ENCODE data around the gene MORN3. TPM values are rescaled to one million over a fixed set of nuclear protein-coding genes. Genes with fewer than 3 reads are reported as not detected.

Gene MORN3
- total RNA-seq, 1 donor from 2014 or later: 1.2 TPM

- no peaks in the 10 kb centered on the region for H3K9me3 Mint-ChIP-seq (ENCODE audit: unreplicated experiment)
- peaks cover 2% of the 10 kb centered on the region for H3K4me1 Mint-ChIP-seq (ENCODE audit: low read depth, unreplicated experiment)
- no peak for TF ChIP-seq CTCF (IDR thresholded peaks at IDR 0.05; ENCODE audit: partially characterized antibody, unreplicated experiment)
- H3K36me3 Mint-ChIP-seq (ENCODE audit: unreplicated experiment): no peaks in the 10 kb centered on the region
- H3K27me3 Mint-ChIP-seq (ENCODE audit: unreplicated experiment): peaks cover 2% of the 10 kb centered on the region
- H3K4me3 Mint-ChIP-seq (ENCODE audit: unreplicated experiment): no peak overlapping the region
- H3K27ac Mint-ChIP-seq (ENCODE audit: unreplicated experiment): no peak overlapping the region
- no peak for DNase-seq
These were observed 59.0 kb downstream of the MORN3 start for GRCh38 chr12:121610239-121611149.

GRCh38 chr12:121608301-121608700, 61.2 kb downstream of the MORN3 start:
- Mint-ChIP-seq H3K4me3 (ENCODE audit: unreplicated experiment) (no peak overlapping the region), H3K9me3 (ENCODE audit: unreplicated experiment) (no peaks in the 10 kb centered on the region)

DNA sequence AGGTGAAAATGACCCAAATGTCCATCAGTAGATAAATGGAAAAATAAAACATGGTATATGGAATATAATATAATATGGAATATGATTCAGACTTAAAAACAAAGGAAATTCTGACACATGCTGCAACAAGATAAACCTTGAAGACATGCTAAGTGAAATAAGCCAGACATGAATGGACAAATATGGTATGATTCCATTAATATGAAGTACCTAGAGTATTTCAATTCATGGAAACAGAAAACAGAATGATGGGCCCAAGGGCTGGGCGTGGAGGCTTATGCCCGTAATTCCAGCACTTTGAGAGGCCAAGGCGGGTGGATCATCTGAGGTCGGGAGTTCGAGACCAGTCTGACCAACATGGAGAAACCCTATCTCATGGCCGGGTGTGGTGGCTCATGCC, 65.9 kb downstream of the MORN3 start:
- Mint-ChIP-seq H3K27me3 (ENCODE audit: unreplicated experiment) (peaks cover 1% of the 10 kb centered on the region), H3K9me3 (ENCODE audit: unreplicated experiment) (no peaks in the 10 kb centered on the region), H3K4me3 (ENCODE audit: unreplicated experiment) (no peak overlapping the region), H3K36me3 (ENCODE audit: unreplicated experiment) (no peaks in the 10 kb centered on the region), H3K27ac (ENCODE audit: unreplicated experiment) (no peak overlapping the region), H3K4me1 (ENCODE audit: low read depth, unreplicated experiment) (peaks cover 3% of the 10 kb centered on the region)
- TF ChIP-seq CTCF (IDR thresholded peaks at IDR 0.05; ENCODE audit: partially characterized antibody, unreplicated experiment): no peak
- no peak for DNase-seq

More at GRCh38 chr12:121608301-121608700, 61.2 kb downstream of the MORN3 start:
- TF ChIP-seq CTCF (IDR thresholded peaks at IDR 0.05; ENCODE audit: partially characterized antibody, unreplicated experiment): no peak
- peaks cover 2% of the 10 kb centered on the region for H3K4me1 Mint-ChIP-seq (ENCODE audit: low read depth, unreplicated experiment)
- peaks cover 3% of the 10 kb centered on the region for H3K27me3 Mint-ChIP-seq (ENCODE audit: unreplicated experiment)
- H3K36me3 Mint-ChIP-seq (ENCODE audit: unreplicated experiment): no peaks in the 10 kb centered on the region
- no peak for DNase-seq
- no peak overlapping the region for H3K27ac Mint-ChIP-seq (ENCODE audit: unreplicated experiment)

GRCh38 chr12:121602766-121603165, 66.7 kb downstream of the MORN3 start:
- Mint-ChIP-seq H3K4me1 (ENCODE audit: low read depth, unreplicated experiment) (peaks cover 5% of the 10 kb centered on the region), H3K4me3 (ENCODE audit: unreplicated experiment) (no peak overlapping the region)

More at GRCh38 chr12:121602766-121603165, 66.7 kb downstream of the MORN3 start:
- Mint-ChIP-seq H3K36me3 (ENCODE audit: unreplicated experiment) (no peaks in the 10 kb centered on the region), H3K27me3 (ENCODE audit: unreplicated experiment) (peaks cover 4% of the 10 kb centered on the region), H3K9me3 (ENCODE audit: unreplicated experiment) (no peaks in the 10 kb centered on the region), H3K27ac (ENCODE audit: unreplicated experiment) (no peak overlapping the region)
- DNase-seq: no peak
- no peak for TF ChIP-seq CTCF (IDR thresholded peaks at IDR 0.05; ENCODE audit: partially characterized antibody, unreplicated experiment)
